SIG-M5 (cell line): ENCODE results near the gene SCD.

Source experiments
- DNase-seq: peaks from one replicate; lab custom pipeline; 2025; lab: John Stamatoyannopoulos, UW

The SCD gene

GRCh38 chr10:100340948-100341847, 5.8 kb upstream of the SCD start:
- DNase-seq: no peak

GRCh38 chr10:100341953-100342626, 4.9 kb upstream of the SCD start:
- no peak for DNase-seq

- DNase-seq: no peak
Observed at GRCh38 chr10:100342627-100342972, 4.4 kb upstream of the SCD start.

GRCh38 chr10:100344241-100344788, 2.7 kb upstream of the SCD start:
- no peak for DNase-seq

GRCh38 chr10:100345570-100346330, 1.3 kb upstream of the SCD start:
- no peak for DNase-seq

GRCh38 chr10:100346351-100346764, 675 bp upstream of the SCD start:
- DNase-seq: no peak

GRCh38 chr10:100347568-100348195, 649 bp downstream of the SCD start:
- DNase-seq: no peak

- no peak for DNase-seq
Observed at GRCh38 chr10:100348389-100348927, 1.4 kb downstream of the SCD start.

GRCh38 chr10:100349087-100349486, 2.1 kb downstream of the SCD start:
- DNase-seq: no peak

GRCh38 chr10:100349672-100350071, 2.6 kb downstream of the SCD start:
- no peak for DNase-seq

GRCh38 chr10:100350914-100351485, 4.0 kb downstream of the SCD start:
- DNase-seq: no peak

- no peak for DNase-seq
Observed at GRCh38 chr10:100353770-100354485, 6.9 kb downstream of the SCD start.

- DNase-seq: no peak
Observed at GRCh38 chr10:100355086-100355485, 8.1 kb downstream of the SCD start.

GRCh38 chr10:100356067-100357017, 9.3 kb downstream of the SCD start:
- no peak for DNase-seq

GRCh38 chr10:100357059-100357858, 10.2 kb downstream of the SCD start:
- no peak for DNase-seq

- no peak for DNase-seq
Observed at GRCh38 chr10:100359030-100359432, 12.0 kb downstream of the SCD start.

- DNase-seq: no peak
Observed at GRCh38 chr10:100359529-100360150, 12.6 kb downstream of the SCD start.

- no peak for DNase-seq
Observed at GRCh38 chr10:100360234-100360633, 13.2 kb downstream of the SCD start.
